ENCODE measurements around the gene GCK. TPM values are rescaled to one million over a fixed set of nuclear protein-coding genes. Genes with fewer than 3 reads are reported as not detected.
A peak's percentile ranks its signal among the peaks of the same experiment; 100 is the strongest.

Gene GCK
- total and polyA plus RNA-seq, 2 of the 13 experiments (the other 11 are each of a cell fraction or from before 2014, with no cell fraction given) = not detected

GRCh38 chr7:44221231-44221791 lies 32.1 kb upstream of the GCK start (continued):
- no peak for TF ChIP-seq RBAK (CRISPR knock-in tag; IDR thresholded peaks at IDR 0.05)
- TF ChIP-seq NFE2L2 (IDR thresholded peaks at IDR 0.05; ENCODE audit: low read length) = no peak
- 0 out of 2 replicates have a peak, but pooled peaks have one; percentile 27 for TF ChIP-seq ZBTB39 (CRISPR knock-in tag; IDR thresholded peaks at IDR 0.05)
- TF ChIP-seq SNAPC2 (CRISPR knock-in tag; IDR thresholded peaks at IDR 0.05) = no peak
- peak; percentile 89; the same call in 1 of the 2 replicates for TF ChIP-seq ZBTB20 (CRISPR knock-in tag; IDR thresholded peaks at IDR 0.05; ENCODE audit: borderline replicate concordance, low read depth)
- TF ChIP-seq SPEN (CRISPR knock-in tag; IDR thresholded peaks at IDR 0.05; ENCODE audit: low read depth) = 0 out of 2 replicates have a peak, but pooled peaks have one; percentile 27
- TF ChIP-seq SMAD3 (CRISPR knock-in tag; IDR thresholded peaks at IDR 0.05) = 0 out of 2 replicates have a peak, but pooled peaks have one; percentile 29
- peak; percentile 99 for TF ChIP-seq MAX (IDR thresholded peaks at IDR 0.05)
- peak; percentile 65 for TF ChIP-seq ZBTB33 (CRISPR knock-in tag; IDR thresholded peaks at IDR 0.05)
- peak; percentile 86 for TF ChIP-seq NR0B2 (CRISPR knock-in tag; IDR thresholded peaks at IDR 0.05)
- TF ChIP-seq SMC3 (IDR thresholded peaks at IDR 0.05; ENCODE audit: low read length) = no peak
- no peak for TF ChIP-seq PCBP2 (optimal IDR thresholded peaks at IDR 0.05; ENCODE audit: low read depth, low read length, poor library complexity, severe bottlenecking)
- TF ChIP-seq MAF1 (CRISPR knock-in tag; IDR thresholded peaks at IDR 0.05; ENCODE audit: borderline replicate concordance) = no peak
- no peak for TF ChIP-seq ZNF496 (CRISPR knock-in tag; IDR thresholded peaks at IDR 0.05; ENCODE audit: insufficient replicate concordance)
- no peak for TF ChIP-seq ZFYVE20 (CRISPR knock-in tag; IDR thresholded peaks at IDR 0.05; ENCODE audit: borderline replicate concordance, low read depth)
- TF ChIP-seq, protein P1, sequence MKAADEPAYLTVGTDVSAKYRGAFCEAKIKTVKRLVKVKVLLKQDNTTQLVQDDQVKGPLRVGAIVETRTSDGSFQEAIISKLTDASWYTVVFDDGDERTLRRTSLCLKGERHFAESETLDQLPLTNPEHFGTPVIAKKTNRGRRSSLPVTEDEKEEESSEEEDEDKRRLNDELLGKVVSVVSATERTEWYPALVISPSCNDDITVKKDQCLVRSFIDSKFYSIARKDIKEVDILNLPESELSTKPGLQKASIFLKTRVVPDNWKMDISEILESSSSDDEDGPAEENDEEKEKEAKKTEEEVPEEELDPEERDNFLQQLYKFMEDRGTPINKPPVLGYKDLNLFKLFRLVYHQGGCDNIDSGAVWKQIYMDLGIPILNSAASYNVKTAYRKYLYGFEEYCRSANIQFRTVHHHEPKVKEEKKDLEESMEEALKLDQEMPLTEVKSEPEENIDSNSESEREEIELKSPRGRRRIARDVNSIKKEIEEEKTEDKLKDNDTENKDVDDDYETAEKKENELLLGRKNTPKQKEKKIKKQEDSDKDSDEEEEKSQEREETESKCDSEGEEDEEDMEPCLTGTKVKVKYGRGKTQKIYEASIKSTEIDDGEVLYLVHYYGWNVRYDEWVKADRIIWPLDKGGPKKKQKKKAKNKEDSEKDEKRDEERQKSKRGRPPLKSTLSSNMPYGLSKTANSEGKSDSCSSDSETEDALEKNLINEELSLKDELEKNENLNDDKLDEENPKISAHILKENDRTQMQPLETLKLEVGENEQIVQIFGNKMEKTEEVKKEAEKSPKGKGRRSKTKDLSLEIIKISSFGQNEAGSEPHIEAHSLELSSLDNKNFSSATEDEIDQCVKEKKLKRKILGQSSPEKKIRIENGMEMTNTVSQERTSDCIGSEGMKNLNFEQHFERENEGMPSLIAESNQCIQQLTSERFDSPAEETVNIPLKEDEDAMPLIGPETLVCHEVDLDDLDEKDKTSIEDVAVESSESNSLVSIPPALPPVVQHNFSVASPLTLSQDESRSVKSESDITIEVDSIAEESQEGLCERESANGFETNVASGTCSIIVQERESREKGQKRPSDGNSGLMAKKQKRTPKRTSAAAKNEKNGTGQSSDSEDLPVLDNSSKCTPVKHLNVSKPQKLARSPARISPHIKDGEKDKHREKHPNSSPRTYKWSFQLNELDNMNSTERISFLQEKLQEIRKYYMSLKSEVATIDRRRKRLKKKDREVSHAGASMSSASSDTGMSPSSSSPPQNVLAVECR (CRISPR knock-in tag; IDR thresholded peaks at IDR 0.05; ENCODE audit: borderline replicate concordance) = peak; percentile 55; the same call in 1 of the 2 replicates
- TF ChIP-seq DMTF1 (CRISPR knock-in tag; IDR thresholded peaks at IDR 0.05) = no peak

Measured in HepG2 (cell line).